ENCODE data around the gene WARS2. TPM values are rescaled to one million over a fixed set of nuclear protein-coding genes. Genes with fewer than 3 reads are reported as not detected.
A peak's percentile ranks its signal among the peaks of the same experiment; 100 is the strongest.

WARS2 gene
- total and polyA plus RNA-seq, 2 of the 8 experiments (the other 6 are each of a cell fraction or from before 2014, with no cell fraction given), result 4.3 to 12.9 TPM

DNA sequence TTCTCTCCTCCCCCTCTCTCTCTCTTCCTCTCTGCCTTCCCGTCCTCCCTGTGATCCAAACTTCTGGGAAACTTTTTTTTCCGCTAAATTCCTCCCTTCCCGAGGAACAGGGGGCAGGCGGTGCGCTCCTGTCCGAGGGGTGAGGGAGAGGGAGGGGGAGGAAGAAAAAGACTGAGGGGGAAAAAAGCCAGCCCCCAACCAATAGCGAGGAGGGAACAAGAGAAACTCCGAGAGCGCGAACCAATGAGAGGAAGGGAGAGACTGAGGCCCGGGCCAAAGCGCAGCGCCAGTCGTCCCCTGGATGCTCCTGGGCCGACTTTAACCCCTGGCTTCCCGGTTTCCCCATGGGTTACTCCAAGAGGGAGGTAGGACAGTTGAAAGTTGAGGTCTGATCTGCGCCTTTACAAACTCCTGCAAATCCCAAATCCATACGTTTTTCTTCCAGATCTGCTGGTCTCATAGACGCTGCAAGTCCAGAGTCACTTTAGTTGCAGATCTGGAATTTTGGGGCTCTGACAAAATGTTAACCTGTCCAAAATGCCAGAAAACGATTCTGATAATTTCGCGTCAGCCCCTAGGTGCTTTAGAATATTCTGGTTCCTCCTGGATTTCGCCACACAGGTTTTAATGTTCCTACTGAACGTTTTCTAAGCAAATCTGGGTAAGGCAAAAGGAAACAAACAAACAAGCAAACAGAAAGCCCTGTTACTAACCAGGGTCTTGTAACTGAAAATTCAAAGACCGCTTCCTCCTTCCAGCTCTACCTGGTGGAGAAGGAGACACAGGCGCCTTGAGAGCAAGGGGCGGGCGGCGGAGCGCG, 152.1 kb downstream of the WARS2 start, which contains the start of gene TBX15:
TBX15 (minus strand) TSS at position 158 of the 820 bp plus-strand sequence. CDS start 548 bp downstream, outside the sequence.
- Histone ChIP-seq H2BK20ac (ENCODE audit: low read length) (peak within 1 kb of the TSS; percentile 72; the same call in 1 of the 2 replicates), H4K20me1 (replicated peaks in 1 of 2; ENCODE audit: control insufficient read depth in 1 of 2, insufficient read depth in 2 of 2, low read length in 2 of 2) (peaks cover 6 to 15% of the 10 kb centered on the region in 2 experiments), H3K23me2 (ENCODE audit: low read depth, low read length) (peaks cover 9% of the 10 kb centered on the region; the same call in 1 of the 2 replicates), H3K9me3 (ENCODE audit: insufficient read depth in 2 of 2, low read depth in 1 of 2, low read length in 1 of 2) (peaks cover 0 to 3% of the 10 kb centered on the region in 2 experiments; a peak in 1 of 4 replicates), H3K9ac (replicated peaks in 1 of 4; ENCODE audit: extremely low read depth in 1 of 4, low read depth in 3 of 4, low read length in 3 of 4) (no peak within 1 kb of the TSS), H3K4me1 (replicated peaks in 1 of 4; ENCODE audit: control insufficient read depth in 3 of 4, insufficient read depth in 4 of 4, low read length in 3 of 4) (peaks cover 13 to 58% (median 25%) of the 10 kb centered on the region in 4 experiments), H2AK5ac (ENCODE audit: low read depth, low read length) (no peak within 1 kb of the TSS), H2AFZ (ENCODE audit: low read length) (peak within 1 kb of the TSS; percentile 2; the same call in 1 of the 2 replicates), H2BK5ac (ENCODE audit: low read depth, low read length) (no peak within 1 kb of the TSS), H4K8ac (ENCODE audit: extremely low read depth, insufficient read depth, low read length) (no peak within 1 kb of the TSS; the same call in 1 of the 2 replicates), H3K14ac (ENCODE audit: insufficient read length) (no peak within 1 kb of the TSS), H3K56ac (replicated peaks; ENCODE audit: insufficient read length, low read depth, low read length) (no peak within 1 kb of the TSS), H3K4me3 (ENCODE audit: extremely low read depth in 1 of 4, insufficient read depth in 2 of 4, low read depth in 3 of 4, low read length in 4 of 4) (peak within 1 kb of the TSS; percentile 27 to 60 (median 36); a peak in 7 of 8 replicates), H4K91ac (replicated peaks; ENCODE audit: insufficient read length, low read length) (no peak within 1 kb of the TSS), H2BK15ac (ENCODE audit: low read length) (no peak within 1 kb of the TSS; the same call in 1 of the 2 replicates), H3K36me3 (ENCODE audit: control insufficient read depth in 2 of 4, insufficient read depth in 4 of 4, low read length in 3 of 4) (peaks cover 0 to 2% (median 0%) of the 10 kb centered on the region in 4 experiments; a peak in 1 of 8 replicates), H3K79me2 (ENCODE audit: control insufficient read depth in 1 of 2, insufficient read depth in 2 of 2, low read length in 2 of 2) (no peaks in the 10 kb centered on the region), H3K27ac (ENCODE audit: low read depth, low read length) (no peak within 1 kb of the TSS), H2BK12ac (ENCODE audit: low read depth, low read length) (peak within 1 kb of the TSS; percentile 60; the same call in 1 of the 2 replicates), H3K18ac (ENCODE audit: extremely low read depth, low read length) (peak within 1 kb of the TSS; percentile 90), H3K23ac (ENCODE audit: insufficient read length) (no peak within 1 kb of the TSS), H3K79me1 (ENCODE audit: low read depth, low read length) (no peaks in the 10 kb centered on the region), H3K4me2 (ENCODE audit: insufficient read depth in 1 of 2, low read depth in 2 of 2, low read length in 2 of 2) (peak within 1 kb of the TSS; percentile 62 to 83), H2BK120ac (replicated peaks; ENCODE audit: low read depth, low read length) (no peak within 1 kb of the TSS), H3K4ac (replicated peaks; ENCODE audit: insufficient read length, low read depth, low read length) (no peak within 1 kb of the TSS), H3K27me3 (replicated peaks in 1 of 4; ENCODE audit: control insufficient read depth in 3 of 4, extremely low read depth in 1 of 4, insufficient read depth in 3 of 4, low read length in 3 of 4) (peaks cover 83 to 100% (median 100%) of the 10 kb centered on the region in 4 experiments), H4K5ac (ENCODE audit: insufficient read length, low read depth, low read length) (no peak within 1 kb of the TSS)
- ChIA-PET CTCF (ENCODE audit: partially characterized antibody) (interaction anchor here (0.7 to 3.0 kb wide), 5 partner anchors 12 to 20 kb away, joined by 3 to 13 read pairs (median 11); no protein-coding TSS in a partner anchor), POLR2A (ENCODE audit: partially characterized antibody) (interaction anchor here (0.8 kb wide), 2 partner anchors 10 to 288 kb away, joined by 3 to 5 read pairs; no protein-coding TSS in a partner anchor)
- DNase-seq (ENCODE audit: low read depth in 1 of 2, low spot score in 2 of 2) (peak in 1 of 2 experiments; percentile 79), FAIRE-seq (no peak)
- 3% methylated on average over 21 of the region's 31 CpGs; no CpG with 5 or more reads in 1 of the 2 experiments for WGBS, 2 experiments (ENCODE audit: extremely low coverage in 1 of 2, insufficient coverage in 1 of 2, insufficient read length in 1 of 2, insufficient replicate concordance in 2 of 2, low coverage in 1 of 2, low lambda C conversion rate in 2 of 2, missing lambda C conversion rate in 1 of 2)
- TF ChIP-seq CBX8 (IDR thresholded peaks at IDR 0.05; ENCODE audit: borderline replicate concordance, low read depth, low read length) (no peak; the same call in 1 of the 2 replicates), TAF1 (IDR thresholded peaks at IDR 0.05; ENCODE audit: low read depth, low read length) (no peak), KDM1A (IDR thresholded peaks at IDR 0.05; ENCODE audit: borderline replicate concordance, low read length) (peak; percentile 52; the same call in 1 of the 2 replicates), BACH1 (IDR thresholded peaks at IDR 0.05; ENCODE audit: low read length) (no peak), ASH2L (IDR thresholded peaks at IDR 0.05; ENCODE audit: low read length) (no peak), SP1 (IDR thresholded peaks at IDR 0.05; ENCODE audit: low read depth, low read length) (no peak), HDAC2 (IDR thresholded peaks at IDR 0.05; ENCODE audit: borderline replicate concordance in 1 of 2, low read depth in 2 of 2, low read length in 2 of 2) (no peak), YY1 (IDR thresholded peaks at IDR 0.05; ENCODE audit: low read depth, low read length) (no peak), TCF12 (IDR thresholded peaks at IDR 0.05; ENCODE audit: low read depth, low read length) (no peak), SP4 (IDR thresholded peaks at IDR 0.05; ENCODE audit: low read length) (no peak), SIRT6 (IDR thresholded peaks at IDR 0.05; ENCODE audit: low read length) (no peak), BRCA1 (IDR thresholded peaks at IDR 0.05; ENCODE audit: low read depth, low read length) (no peak)

Data from H1 (cell line).